ENCODE measurements around the gene AFF1. TPM values are rescaled to one million over a fixed set of nuclear protein-coding genes. Genes with fewer than 3 reads are reported as not detected.

Gene AFF1
- total and polyA plus RNA-seq, 2 of the 4 experiments (the other 2 are of a cell fraction) = 7.0 to 9.6 TPM

DNA sequence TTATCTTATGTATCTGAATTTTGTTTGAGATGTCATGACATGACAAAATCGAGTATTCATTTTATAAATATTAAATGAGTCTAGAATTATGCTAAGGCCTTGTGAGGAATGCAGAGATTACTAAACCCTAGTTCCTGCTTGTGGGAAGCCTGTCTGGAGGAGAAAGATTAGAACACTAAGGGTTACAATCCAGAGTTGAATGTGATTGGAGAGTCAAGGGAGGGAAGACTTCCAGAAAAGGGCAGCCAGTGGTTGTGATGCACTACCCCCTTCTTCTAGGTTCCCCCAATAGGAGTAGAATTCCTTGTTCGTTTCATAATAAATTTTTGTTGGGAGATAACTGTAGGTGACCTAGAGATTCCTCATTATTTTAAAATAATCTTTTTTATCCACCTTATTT is 141.1 kb downstream of the AFF1 start:
- ChIA-PET POLR2A (ENCODE audit: unreplicated experiment) (no interaction called here), CTCF (no interaction called here)
- Histone ChIP-seq H2BK120ac (ENCODE audit: low read depth, low read length) (no peak overlapping the region), H2BK15ac (ENCODE audit: low read depth, low read length) (no peak overlapping the region), H3K4ac (ENCODE audit: low read depth, low read length) (no peak overlapping the region), H3K9ac (ENCODE audit: low read depth, low read length) (no peak overlapping the region), H3K4me2 (ENCODE audit: low read depth, low read length) (no peak overlapping the region), H2AK9ac (replicated peaks; ENCODE audit: low read depth, low read length, poor library complexity) (no peak overlapping the region), H3K4me1 (ENCODE audit: control insufficient read depth, insufficient read depth, low read length) (peaks cover 13% of the 10 kb centered on the region), H3K23ac (ENCODE audit: low read depth, low read length) (no peak overlapping the region), H3K9me3 (ENCODE audit: control insufficient read depth, insufficient read depth, low read length) (no peaks in the 10 kb centered on the region), H2BK5ac (ENCODE audit: low read depth, low read length, poor library complexity, severe bottlenecking) (no peak overlapping the region), H3K18ac (ENCODE audit: low read depth, low read length) (no peak overlapping the region), H4K8ac (ENCODE audit: low read depth in 2 of 2, low read length in 2 of 2) (no peak overlapping the region), H4K91ac (ENCODE audit: insufficient read depth, low read depth, low read length) (no peak overlapping the region), H4K5ac (ENCODE audit: low read depth, low read length) (no peak overlapping the region), H3K27me3 (ENCODE audit: control insufficient read depth, insufficient read depth, low read length) (no peaks in the 10 kb centered on the region), H4K20me1 (ENCODE audit: insufficient read depth, low read length) (peaks cover 5% of the 10 kb centered on the region; the same call in 1 of the 2 replicates), H2AK5ac (ENCODE audit: low read depth, low read length) (no peak overlapping the region), H2BK20ac (ENCODE audit: low read depth, low read length) (no peak overlapping the region), H3K79me1 (ENCODE audit: low read depth in 1 of 2, low read length in 2 of 2) (peaks cover 26 to 49% of the 10 kb centered on the region in 2 experiments), H3K56ac (ENCODE audit: extremely low read depth, insufficient read depth, low read length) (no peak overlapping the region), H3K4me3 (ENCODE audit: insufficient read depth, low read depth, low read length) (no peak overlapping the region), H3K27ac (ENCODE audit: insufficient read depth, low read length) (no peak overlapping the region), H3K9me1 (ENCODE audit: insufficient read depth, low read length) (peaks cover 7% of the 10 kb centered on the region; the same call in 1 of the 2 replicates), H2AFZ (replicated peaks; ENCODE audit: low read length, poor library complexity) (no peak overlapping the region), H3K36me3 (ENCODE audit: control insufficient read depth, insufficient read depth, low read length) (no peaks in the 10 kb centered on the region), H3K14ac (replicated peaks; ENCODE audit: low read depth, low read length) (no peak overlapping the region; the same call in 1 of the 2 replicates)
- in situ Hi-C loops (cut with MboI; ENCODE audit: low sequenced_read_pairs) (no loop called here), dilution Hi-C loops (cut with HindIII; ENCODE audit: low sequenced_read_pairs, unreplicated experiment) (no loop called here), intact Hi-C loops (cut with micrococcal nuclease) (no loop called here)
- DNase-seq (no peak), ATAC-seq (ENCODE audit: low read depth) (no peak)
- WGBS, 2 experiments (ENCODE audit: extremely low coverage in 2 of 2, insufficient read length in 1 of 2) = no CpG with 5 or more reads among the region's 2 CpGs
- no TSS peak for BruUV-seq (replicated peaks)
- no peak for TF ChIP-seq RCOR1 (IDR thresholded peaks at IDR 0.05; ENCODE audit: insufficient replicate concordance, low read length)
- TF ChIP-seq CTCF (conservative IDR thresholded peaks at IDR 0.05; ENCODE audit: low read depth, low read length) = no peak
- TF ChIP-seq, protein P1, sequence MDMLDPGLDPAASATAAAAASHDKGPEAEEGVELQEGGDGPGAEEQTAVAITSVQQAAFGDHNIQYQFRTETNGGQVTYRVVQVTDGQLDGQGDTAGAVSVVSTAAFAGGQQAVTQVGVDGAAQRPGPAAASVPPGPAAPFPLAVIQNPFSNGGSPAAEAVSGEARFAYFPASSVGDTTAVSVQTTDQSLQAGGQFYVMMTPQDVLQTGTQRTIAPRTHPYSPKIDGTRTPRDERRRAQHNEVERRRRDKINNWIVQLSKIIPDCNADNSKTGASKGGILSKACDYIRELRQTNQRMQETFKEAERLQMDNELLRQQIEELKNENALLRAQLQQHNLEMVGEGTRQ (IDR thresholded peaks at IDR 0.05; ENCODE audit: low read depth, low read length) = no peak
- no peak for TF ChIP-seq MXI1 (IDR thresholded peaks at IDR 0.05; ENCODE audit: borderline replicate concordance, low read depth, low read length)
- TF ChIP-seq, protein P2, sequence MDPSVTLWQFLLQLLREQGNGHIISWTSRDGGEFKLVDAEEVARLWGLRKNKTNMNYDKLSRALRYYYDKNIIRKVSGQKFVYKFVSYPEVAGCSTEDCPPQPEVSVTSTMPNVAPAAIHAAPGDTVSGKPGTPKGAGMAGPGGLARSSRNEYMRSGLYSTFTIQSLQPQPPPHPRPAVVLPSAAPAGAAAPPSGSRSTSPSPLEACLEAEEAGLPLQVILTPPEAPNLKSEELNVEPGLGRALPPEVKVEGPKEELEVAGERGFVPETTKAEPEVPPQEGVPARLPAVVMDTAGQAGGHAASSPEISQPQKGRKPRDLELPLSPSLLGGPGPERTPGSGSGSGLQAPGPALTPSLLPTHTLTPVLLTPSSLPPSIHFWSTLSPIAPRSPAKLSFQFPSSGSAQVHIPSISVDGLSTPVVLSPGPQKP (IDR thresholded peaks at IDR 0.05; ENCODE audit: borderline replicate concordance, low read depth, low read length) = no peak

Data from IMR-90 (cell line).